Measurements from ENCODE around the gene ACAD10. TPM values are rescaled to one million over a fixed set of nuclear protein-coding genes. Genes with fewer than 3 reads are reported as not detected.
"Not testable (repeated sequence)": the region's sequence is repeated elsewhere in the genome, so short reads cannot be mapped to it uniquely, and the experiment has no call there.

Gene ACAD10
- total RNA-seq, 1 experiment from 2014 or later, result 20.7 TPM

DNA sequence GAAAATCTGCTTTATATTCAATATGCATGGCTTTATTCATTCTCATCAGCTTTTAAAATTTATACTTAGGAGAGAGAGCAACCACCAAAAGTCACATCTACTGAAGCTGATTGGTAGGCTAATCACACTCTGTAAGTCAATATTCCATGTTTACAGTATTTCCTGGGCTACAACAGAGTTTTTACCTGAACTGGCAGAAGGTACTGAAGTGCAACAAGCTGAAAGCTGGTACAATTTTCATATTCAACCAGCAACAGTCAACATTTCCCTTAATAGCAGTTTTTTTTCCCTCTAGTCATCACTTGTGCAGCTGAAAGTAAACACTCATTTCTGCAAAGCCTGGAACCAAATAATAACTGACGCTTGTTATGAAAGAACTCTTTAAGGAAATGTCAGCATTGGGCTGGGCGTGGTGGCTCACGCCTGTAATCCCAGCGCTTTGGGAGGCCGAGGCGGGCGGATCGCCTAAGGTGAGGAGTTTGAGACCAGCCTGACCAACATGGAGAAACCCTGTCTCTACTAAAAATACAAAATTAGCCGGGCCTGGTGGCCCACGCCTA, 13.0 kb upstream of the ACAD10 start:
- no peak for DNase-seq
- H3K36me3 ChIP-seq (replicated peaks; ENCODE audit: control insufficient read depth, insufficient read depth, low read length), result peaks cover 14% of the 10 kb centered on the region

DNA sequence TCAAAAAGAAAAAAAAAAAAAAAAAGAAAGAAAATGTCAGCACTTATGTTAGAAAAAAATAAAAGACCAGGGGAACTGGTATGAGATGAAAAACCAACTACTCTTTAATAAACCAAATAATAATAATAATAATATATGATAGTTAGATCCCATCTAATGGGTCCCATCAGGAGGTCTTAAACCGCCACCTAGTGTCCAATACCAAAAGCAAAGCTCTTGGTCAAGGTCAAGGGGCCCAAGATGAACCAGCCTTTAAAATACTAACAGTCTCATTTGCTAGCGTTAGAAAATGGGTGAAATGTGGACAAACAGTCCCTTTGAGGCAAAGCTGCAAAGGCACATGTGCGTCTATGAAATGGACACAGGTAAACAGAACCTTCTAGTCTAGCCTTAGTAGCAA, 12.3 kb upstream of the ACAD10 start:
- H3K27me3 ChIP-seq (ENCODE audit: control insufficient read depth, insufficient read depth, low read length), result no peaks in the 10 kb centered on the region
- H3K4me3 ChIP-seq (ENCODE audit: insufficient read depth, low read depth, low read length), result no peak overlapping the region
- peaks cover 14% of the 10 kb centered on the region for H3K36me3 ChIP-seq (replicated peaks; ENCODE audit: control insufficient read depth, insufficient read depth, low read length)
- peak; percentile 41 for DNase-seq

More for the DNA sequence above, 13.0 kb upstream of the ACAD10 start:
- Histone ChIP-seq H3K4me3 (ENCODE audit: insufficient read depth, low read depth, low read length) (no peak overlapping the region), H3K27me3 (ENCODE audit: control insufficient read depth, insufficient read depth, low read length) (no peaks in the 10 kb centered on the region)

DNA sequence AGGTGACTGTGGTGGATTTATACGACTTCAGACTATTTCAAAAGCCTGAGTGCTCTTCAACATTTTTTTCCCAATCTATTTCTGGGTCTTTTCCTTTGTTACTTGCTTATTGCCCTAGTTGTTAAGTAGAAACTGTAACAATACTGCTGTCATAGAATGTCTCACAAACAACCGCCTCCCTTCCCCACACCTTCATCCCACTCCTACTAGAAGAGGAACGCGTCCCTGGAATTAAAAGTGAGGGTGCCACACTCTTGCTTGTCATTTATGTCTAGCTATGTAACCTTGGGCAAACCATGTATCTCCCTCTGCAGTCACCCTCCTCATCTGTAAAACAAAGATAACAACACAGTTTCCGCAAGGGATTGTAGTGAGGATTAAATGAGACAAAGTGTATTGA, 8.7 kb upstream of the ACAD10 start:
- Histone ChIP-seq H3K27me3 (ENCODE audit: control insufficient read depth, insufficient read depth, low read length) (no peaks in the 10 kb centered on the region), H3K4me3 (ENCODE audit: insufficient read depth, low read depth, low read length) (no peak overlapping the region), H3K36me3 (replicated peaks; ENCODE audit: control insufficient read depth, insufficient read depth, low read length) (peaks cover 19% of the 10 kb centered on the region)
- DNase-seq, result no peak

DNA sequence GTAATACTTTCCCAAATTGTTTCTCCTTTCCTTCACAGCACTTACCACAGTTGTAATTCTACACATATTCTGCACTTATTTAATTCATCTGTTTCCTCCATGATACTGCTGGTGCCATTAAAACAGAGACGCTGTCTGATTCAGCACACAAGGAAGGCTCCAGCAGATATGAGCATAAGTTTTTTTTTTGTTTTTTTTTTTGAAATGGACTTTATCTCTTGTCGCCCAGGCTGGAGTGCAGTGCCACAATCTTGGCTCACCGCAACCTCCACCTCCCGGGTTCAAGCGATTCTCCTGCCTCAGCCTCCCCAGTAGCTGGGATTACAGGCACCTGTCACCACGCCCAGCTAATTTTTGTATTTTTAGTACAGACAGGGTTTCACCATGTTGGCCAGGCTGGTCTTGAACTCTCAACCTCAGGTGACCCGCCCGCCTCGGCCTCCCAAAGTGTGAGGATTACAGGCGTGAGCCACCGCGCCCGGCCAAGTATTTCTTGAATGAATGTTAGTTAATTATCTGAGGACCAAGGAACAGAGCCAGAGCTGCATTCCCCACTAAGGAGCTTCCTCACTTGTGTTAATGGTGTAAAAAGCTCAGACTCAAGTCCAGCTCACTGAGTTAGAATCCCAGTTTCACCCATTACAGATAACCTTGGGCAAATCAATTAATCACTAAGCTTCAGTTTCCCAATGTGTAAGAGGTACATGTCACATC, 1.2 kb upstream of the ACAD10 start:
- Histone ChIP-seq H3K4me3 (ENCODE audit: insufficient read depth, low read depth, low read length) (peak overlapping the region; percentile 97), H3K36me3 (replicated peaks; ENCODE audit: control insufficient read depth, insufficient read depth, low read length) (peaks cover 15% of the 10 kb centered on the region)
- DNase-seq; H3K27me3 ChIP-seq (ENCODE audit: control insufficient read depth, insufficient read depth, low read length): not testable (repeated sequence)

DNA sequence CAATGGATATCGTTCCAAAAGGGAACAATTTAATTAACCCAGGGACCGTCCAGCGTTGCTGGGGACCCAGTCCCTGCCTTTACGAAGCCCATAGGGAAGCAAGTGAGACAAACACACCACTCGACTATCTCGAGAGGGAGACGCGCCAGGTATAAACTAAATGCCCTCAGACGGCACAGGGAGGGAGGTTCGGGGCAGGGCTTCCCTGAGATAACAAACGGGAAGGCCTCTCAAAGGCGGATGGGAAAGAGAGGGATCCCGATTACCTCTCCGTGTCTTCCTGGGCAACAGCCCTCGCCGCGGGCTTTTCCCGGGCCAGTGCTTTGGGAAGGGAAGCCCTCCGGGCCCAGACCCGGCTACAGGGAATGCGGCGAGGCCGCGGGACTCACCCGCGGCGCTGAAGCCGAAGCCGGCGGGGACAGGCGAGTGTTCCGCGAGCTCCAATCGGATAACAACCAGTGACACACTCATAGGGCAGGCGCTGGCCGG, 487 bp upstream of the ACAD10 start:
- Histone ChIP-seq H3K4me3 (ENCODE audit: insufficient read depth, low read depth, low read length) (peak overlapping the region; percentile 97), H3K27me3 (ENCODE audit: control insufficient read depth, insufficient read depth, low read length) (no peaks in the 10 kb centered on the region), H3K36me3 (replicated peaks; ENCODE audit: control insufficient read depth, insufficient read depth, low read length) (peaks cover 14% of the 10 kb centered on the region)
- DNase-seq, result no peak

GRCh38 chr12:111686574-111687105, 787 bp downstream of the ACAD10 start:
- no peak for DNase-seq
- Histone ChIP-seq H3K36me3 (replicated peaks; ENCODE audit: control insufficient read depth, insufficient read depth, low read length) (peaks cover 8% of the 10 kb centered on the region), H3K4me3 (ENCODE audit: insufficient read depth, low read depth, low read length) (peak overlapping the region; percentile 97), H3K27me3 (ENCODE audit: control insufficient read depth, insufficient read depth, low read length) (no peaks in the 10 kb centered on the region)

- Histone ChIP-seq H3K27me3 (ENCODE audit: control insufficient read depth, insufficient read depth, low read length) (no peaks in the 10 kb centered on the region), H3K36me3 (replicated peaks; ENCODE audit: control insufficient read depth, insufficient read depth, low read length) (peaks cover 4% of the 10 kb centered on the region), H3K4me3 (ENCODE audit: insufficient read depth, low read depth, low read length) (no peak overlapping the region)
- peak; percentile 31 for DNase-seq
Measured at GRCh38 chr12:111687255-111687654, 1.4 kb downstream of the ACAD10 start.

DNA sequence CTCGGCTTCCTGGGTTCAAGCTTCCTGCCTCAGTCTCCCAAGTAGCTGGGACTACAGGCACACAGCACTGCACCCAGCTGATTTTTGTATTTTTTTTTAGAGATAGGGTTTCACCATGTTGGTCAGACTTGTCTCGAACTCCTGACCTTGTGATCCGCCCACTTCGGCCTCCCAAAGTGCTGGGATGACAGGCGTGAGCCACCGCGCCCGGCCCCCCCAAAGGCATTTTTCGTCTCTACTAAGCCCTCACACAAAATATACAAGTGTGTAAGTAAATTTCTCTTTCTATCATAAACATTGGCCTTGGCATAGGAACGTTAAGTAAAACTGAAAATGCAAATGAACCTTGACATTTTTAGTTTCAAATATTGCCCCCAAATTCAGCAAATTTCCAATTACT, 2.1 kb downstream of the ACAD10 start:
- no peak for DNase-seq
- Histone ChIP-seq H3K36me3 (replicated peaks; ENCODE audit: control insufficient read depth, insufficient read depth, low read length) (peaks cover under 1% of the 10 kb centered on the region; the same call in 1 of the 2 replicates), H3K27me3 (ENCODE audit: control insufficient read depth, insufficient read depth, low read length) (no peaks in the 10 kb centered on the region), H3K4me3 (ENCODE audit: insufficient read depth, low read depth, low read length) (no peak overlapping the region)

GRCh38 chr12:111691262-111691661, 5.4 kb downstream of the ACAD10 start:
- H3K27me3 ChIP-seq (ENCODE audit: control insufficient read depth, insufficient read depth, low read length), result no peaks in the 10 kb centered on the region
- no peak for DNase-seq

DNA sequence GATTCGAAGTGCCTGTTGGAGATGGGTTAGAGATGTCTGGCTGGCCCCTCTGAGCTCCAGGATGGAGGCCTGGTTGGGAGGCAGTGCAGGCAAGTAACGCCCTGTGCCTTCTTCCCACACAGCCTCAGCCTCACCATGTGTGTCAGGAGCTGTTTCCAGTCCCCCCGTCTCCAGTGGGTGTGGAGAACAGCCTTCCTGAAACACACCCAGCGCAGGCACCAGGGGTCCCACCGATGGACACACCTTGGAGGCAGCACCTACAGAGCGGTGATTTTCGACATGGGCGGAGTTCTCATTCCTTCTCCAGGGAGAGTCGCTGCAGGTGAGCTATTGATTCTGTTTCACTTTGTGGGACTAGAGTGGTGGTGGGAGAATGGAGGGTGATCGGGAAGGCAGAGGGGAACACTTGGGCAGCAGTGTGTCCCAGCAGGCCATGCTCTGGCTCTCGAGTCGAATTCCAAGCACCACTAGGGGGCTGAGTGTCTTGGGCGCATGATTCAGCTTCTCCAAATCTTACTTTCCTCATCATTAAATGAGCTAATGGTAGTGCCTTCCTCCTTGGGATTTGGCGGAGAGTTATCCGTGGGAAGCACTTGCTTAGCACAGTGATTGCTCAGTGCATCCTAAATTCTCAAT, 6.8 kb downstream of the ACAD10 start:
- H3K36me3 ChIP-seq (replicated peaks; ENCODE audit: control insufficient read depth, insufficient read depth, low read length), result peaks cover 13% of the 10 kb centered on the region
- peak; percentile 67 for DNase-seq

More at GRCh38 chr12:111691262-111691661, 5.4 kb downstream of the ACAD10 start:
- H3K36me3 ChIP-seq (replicated peaks; ENCODE audit: control insufficient read depth, insufficient read depth, low read length), result peaks cover 13% of the 10 kb centered on the region
- no peak overlapping the region for H3K4me3 ChIP-seq (ENCODE audit: insufficient read depth, low read depth, low read length)

DNA sequence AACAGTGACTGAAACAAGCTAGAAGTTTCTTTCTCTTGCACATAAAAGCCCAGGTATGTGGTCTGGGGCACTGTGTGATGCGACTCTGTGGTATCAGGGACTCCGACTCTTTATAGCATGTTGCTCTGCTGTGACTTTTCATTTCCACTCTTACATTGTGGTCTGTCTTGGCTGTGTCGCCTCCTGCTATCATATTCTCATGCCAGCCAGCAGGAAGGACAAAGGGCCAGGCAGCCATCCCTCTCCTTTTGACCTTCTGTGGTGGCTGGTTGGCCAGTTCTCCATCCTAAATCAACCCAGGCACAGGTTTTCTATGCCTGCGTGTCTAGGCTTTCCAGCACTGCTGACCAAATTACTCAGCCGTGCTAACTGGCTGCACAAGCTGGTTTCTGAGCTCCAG, 8.0 kb downstream of the ACAD10 start:
- Histone ChIP-seq H3K27me3 (ENCODE audit: control insufficient read depth, insufficient read depth, low read length) (no peaks in the 10 kb centered on the region), H3K36me3 (replicated peaks; ENCODE audit: control insufficient read depth, insufficient read depth, low read length) (peaks cover 13% of the 10 kb centered on the region), H3K4me3 (ENCODE audit: insufficient read depth, low read depth, low read length) (no peak overlapping the region)
- no peak for DNase-seq

More for the DNA sequence above, 6.8 kb downstream of the ACAD10 start:
- H3K27me3 ChIP-seq (ENCODE audit: control insufficient read depth, insufficient read depth, low read length), result no peaks in the 10 kb centered on the region
- no peak overlapping the region for H3K4me3 ChIP-seq (ENCODE audit: insufficient read depth, low read depth, low read length)

- Histone ChIP-seq H3K4me3 (ENCODE audit: insufficient read depth, low read depth, low read length) (no peak overlapping the region), H3K36me3 (replicated peaks; ENCODE audit: control insufficient read depth, insufficient read depth, low read length) (peaks cover 4% of the 10 kb centered on the region), H3K27me3 (ENCODE audit: control insufficient read depth, insufficient read depth, low read length) (no peaks in the 10 kb centered on the region)
- DNase-seq, result no peak
Measured at GRCh38 chr12:111699962-111700361, 14.1 kb downstream of the ACAD10 start.

DNA sequence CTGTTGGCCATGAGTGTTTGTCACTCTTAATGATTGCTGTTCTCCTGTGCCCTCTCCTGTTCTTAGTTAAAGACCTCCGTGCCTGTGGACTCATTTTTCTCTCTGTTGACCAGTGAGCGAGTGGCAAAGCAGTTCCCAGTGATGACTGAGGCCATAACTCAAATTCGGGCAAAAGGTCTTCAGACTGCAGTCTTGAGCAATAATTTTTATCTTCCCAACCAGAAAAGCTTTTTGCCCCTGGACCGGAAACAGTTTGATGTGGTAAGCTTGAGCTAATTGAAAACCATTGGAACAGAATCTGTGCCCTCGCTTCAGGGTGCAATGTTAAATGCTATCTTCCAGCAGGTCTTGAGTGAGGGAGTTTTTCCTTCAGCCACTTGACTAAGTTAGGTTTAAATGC, 19.8 kb downstream of the ACAD10 start:
- no peak overlapping the region for H3K4me3 ChIP-seq (ENCODE audit: insufficient read depth, low read depth, low read length)
- peaks cover 7% of the 10 kb centered on the region for H3K36me3 ChIP-seq (replicated peaks; ENCODE audit: control insufficient read depth, insufficient read depth, low read length)
- DNase-seq, result no peak
- no peaks in the 10 kb centered on the region for H3K27me3 ChIP-seq (ENCODE audit: control insufficient read depth, insufficient read depth, low read length)

DNA sequence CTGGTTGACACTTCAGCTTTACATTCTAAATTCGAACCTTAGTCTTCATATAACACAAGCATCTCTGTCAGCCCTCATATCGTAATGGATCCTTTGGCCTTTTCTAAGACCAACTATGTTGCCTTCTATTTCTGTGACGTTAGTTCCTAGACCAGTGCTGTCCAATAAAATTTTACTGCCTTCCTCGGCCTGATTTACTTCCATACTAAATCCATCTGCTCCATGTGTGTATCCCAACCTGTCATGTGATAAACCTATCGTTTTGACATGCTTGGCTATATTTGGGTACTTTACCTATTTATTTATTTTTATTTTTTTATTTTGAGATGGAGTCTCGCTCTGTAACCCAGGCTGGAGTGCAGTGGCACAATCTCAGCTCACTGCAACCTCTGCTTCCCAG, 20.3 kb downstream of the ACAD10 start:
- Histone ChIP-seq H3K27me3 (ENCODE audit: control insufficient read depth, insufficient read depth, low read length) (no peaks in the 10 kb centered on the region), H3K4me3 (ENCODE audit: insufficient read depth, low read depth, low read length) (no peak overlapping the region), H3K36me3 (replicated peaks; ENCODE audit: control insufficient read depth, insufficient read depth, low read length) (peaks cover 7% of the 10 kb centered on the region)
- DNase-seq, result no peak

DNA sequence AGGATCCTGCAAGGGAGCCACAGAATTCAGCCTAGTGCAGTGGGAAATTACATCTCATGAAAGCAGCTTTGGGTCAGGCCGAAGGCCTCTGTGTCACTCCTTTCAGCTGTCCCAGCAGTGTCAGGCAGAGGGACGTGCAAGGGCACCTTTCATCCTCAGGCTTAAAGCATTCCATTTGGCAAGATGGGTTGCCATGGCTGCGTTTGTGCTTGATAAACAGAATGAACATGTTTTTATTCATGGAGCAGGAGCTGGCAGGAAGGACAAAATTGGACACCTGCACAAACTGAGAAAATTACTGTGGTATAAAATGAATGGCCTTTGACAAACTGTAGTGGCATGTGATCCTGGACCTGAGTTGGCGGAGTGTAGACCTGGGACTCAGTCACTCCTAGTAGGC, 29.4 kb downstream of the ACAD10 start:
- H3K36me3 ChIP-seq (replicated peaks; ENCODE audit: control insufficient read depth, insufficient read depth, low read length), result peaks cover 9% of the 10 kb centered on the region
- H3K27me3 ChIP-seq (ENCODE audit: control insufficient read depth, insufficient read depth, low read length), result no peaks in the 10 kb centered on the region
- no peak overlapping the region for H3K4me3 ChIP-seq (ENCODE audit: insufficient read depth, low read depth, low read length)
- no peak for DNase-seq

All from H7 (cell line).